ENCODE data around the gene RANGAP1.
"Not testable (repeated sequence)": the region's sequence is repeated elsewhere in the genome, so short reads cannot be mapped to it uniquely, and the experiment has no call there.

Gene RANGAP1

DNA sequence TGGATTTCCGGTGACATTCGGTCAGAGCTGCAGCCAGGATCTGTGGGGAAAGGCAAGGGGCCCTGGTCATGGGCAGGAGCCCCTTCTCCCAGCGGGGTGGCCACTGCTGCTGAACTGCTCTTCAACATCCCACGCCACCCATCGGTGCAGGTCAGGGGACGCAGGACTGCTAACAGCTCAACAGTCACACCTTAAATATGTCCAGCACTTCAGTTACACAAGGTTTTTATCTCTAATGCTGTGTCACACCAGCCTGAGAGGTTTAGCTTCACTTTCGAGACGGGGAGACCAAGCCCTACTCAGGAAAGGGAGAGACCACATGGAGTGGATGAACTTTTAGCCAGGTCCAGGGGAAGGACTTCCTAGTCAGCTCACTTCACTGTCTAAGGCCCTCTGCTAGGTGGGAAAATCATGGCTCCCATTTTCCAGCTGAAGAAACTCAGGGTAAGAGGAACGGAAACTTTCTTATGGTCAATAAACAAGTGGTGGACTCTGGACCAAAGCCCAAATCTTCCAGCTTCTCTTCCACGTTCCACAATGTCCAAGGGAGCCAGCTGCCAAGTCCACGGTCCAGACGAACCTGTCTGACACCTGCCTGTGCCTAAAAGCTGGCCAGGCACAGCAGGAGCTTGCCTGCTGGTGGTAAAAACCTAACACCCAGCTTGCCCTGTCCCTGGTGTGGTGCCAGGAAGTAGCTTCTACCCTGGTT, 24.3 kb downstream of the RANGAP1 start:
- DNase-seq (ENCODE audit: low read depth in 2 of 3, low spot score in 1 of 3): no peak

DNA sequence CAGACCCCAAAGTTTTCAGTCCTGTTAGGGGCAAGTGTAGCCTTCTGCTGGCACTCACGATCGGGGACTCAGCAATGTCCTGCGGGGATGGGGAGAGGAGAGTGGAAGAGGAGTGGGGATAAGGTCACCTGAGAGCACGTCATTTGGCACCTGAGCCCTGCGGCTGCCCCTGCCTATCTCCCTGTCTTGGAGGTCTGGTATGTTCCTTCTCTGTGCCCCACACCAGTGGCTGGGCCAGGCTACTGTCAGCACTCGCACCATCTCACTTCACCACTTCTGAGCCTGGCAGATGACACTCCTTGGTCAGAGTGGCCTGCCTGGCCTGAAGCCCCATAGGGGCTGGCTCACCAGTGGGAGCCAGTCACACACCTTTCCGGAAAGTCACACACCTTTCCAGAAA, 25.1 kb downstream of the RANGAP1 start:
- no peak for DNase-seq (ENCODE audit: low read depth in 2 of 3, low spot score in 1 of 3)

DNA sequence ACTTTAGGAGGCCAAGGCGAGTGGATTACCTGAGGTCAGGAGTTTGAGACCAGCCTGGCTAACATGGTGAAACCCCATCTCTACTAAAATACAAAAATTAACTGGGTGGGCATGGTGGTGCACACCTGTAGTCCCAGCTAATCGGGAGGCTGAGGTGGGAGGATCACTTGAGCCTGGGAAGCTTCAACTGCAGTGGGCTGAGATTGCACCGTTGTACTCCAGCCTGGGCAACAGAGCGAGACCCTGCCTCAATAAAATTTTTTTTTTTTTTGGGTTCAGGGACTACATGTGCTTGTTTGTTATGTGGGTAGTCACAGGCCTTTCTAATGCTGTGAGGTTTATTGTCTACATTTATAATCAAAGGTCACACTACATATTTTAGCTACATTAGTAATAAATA, 26.2 kb downstream of the RANGAP1 start:
- DNase-seq (ENCODE audit: low read depth in 2 of 3, low spot score in 1 of 3): not testable (repeated sequence)

DNA sequence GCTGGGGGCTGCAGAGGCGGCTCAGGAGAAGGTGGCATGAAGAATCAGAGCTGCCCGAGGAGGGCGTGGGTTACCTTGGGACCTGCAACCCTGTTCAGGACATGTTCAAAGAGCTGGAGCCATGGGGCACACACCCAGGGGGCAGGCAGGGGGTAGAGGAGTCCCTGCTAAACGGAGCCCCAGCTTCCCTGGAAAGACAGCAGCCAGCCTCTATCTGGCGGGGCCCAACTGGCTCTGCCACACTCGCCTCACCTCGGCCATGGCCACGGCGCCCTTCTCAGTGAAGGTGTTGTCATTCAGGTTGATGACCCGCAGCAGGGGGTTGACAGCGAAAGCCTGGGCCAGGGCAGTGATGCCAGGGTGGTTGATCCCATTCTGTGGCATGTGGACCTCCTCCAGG, 28.3 kb downstream of the RANGAP1 start:
- no peak for DNase-seq (ENCODE audit: low read depth in 2 of 3, low spot score in 1 of 3)

DNA sequence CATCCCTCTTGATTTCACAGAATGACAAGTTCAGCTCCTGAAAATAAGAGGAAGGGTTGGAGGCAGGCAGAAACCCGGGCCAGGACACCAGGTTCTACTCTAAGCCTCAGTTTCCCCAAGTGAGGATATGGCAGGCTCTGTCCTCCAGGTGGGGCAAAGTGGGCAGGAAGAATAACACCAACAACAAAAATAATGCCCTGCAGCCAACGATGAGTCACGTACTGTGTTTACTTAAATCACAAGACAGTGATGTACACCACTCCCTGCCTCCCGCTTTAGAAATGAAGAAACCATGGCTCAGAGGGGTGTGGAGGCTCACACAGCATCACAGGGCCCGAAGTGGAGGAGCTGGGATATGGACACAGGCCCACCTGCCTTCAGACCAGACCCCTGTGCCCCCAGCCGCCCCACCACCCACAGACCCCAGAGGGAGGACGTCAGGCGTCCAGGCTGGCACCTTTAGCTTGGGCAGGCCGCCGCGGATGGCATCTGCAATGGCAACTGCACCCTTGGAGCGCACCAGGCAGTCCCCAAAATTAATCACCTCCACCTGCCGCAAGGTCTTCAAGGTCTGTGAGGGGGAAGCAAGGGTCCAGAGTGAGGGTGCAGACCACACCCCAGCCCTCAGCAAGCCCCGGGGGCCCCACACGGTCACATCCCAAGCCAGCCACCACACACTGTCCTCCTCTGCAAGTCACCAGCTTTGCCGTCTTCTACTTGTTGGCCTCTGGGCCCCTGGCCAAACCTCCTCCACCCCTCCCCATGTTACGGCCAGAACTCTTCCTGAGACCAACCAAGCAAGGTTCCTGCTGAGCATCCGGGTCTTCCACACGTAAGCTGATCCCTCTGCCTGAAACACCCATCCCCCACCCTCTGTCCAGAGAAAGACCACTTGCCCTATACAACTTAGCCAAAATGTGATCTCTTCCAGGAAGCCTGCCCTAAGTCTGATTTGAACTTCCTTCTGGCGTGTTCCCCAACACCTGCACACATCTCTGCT, 29.4 kb downstream of the RANGAP1 start:
- DNase-seq (ENCODE audit: low read depth in 2 of 3, low spot score in 1 of 3): no peak

DNA sequence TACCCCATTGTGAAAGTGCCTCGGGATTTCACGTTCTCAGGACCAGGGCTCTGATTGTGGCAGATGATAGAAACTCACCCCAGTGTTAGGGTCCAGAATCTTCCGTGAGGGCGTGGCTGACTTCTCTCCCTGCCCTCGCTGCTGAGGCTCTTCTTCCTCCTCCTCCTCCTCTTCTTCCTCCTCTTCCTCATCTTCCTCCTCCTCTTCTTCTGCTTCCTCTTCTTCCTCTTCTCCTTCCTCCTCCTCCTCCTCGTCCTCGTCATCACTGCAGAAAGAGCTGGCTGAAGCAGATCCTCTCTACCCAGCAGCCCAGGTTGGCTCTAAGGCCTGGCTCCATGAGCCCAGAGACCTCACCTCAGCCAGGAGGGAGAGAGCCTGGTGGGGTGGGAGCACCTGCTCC, 31.8 kb downstream of the RANGAP1 start:
- no peak for DNase-seq (ENCODE audit: low read depth in 2 of 3, low spot score in 1 of 3)

DNA sequence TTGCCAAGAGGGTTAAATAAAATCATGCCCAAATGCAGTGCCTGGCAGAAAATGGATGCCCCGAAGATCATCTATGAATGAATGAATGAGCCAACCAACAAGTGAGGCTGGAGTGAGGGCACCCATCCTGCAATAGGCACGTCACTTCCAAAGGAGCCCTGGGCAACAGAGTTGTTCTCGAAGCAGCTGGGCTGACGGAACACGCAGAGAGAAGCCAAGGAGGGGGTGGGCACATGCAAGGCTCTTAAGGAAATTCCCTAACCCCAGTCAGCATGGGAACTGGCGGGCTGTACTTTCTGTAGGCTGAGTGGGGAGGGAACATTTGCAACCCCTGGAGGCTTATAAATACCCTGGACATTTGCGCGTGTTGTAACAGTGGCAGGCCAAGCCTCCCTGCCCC, 33.6 kb downstream of the RANGAP1 start:
- no peak for DNase-seq (ENCODE audit: low read depth in 2 of 3, low spot score in 1 of 3)

DNA sequence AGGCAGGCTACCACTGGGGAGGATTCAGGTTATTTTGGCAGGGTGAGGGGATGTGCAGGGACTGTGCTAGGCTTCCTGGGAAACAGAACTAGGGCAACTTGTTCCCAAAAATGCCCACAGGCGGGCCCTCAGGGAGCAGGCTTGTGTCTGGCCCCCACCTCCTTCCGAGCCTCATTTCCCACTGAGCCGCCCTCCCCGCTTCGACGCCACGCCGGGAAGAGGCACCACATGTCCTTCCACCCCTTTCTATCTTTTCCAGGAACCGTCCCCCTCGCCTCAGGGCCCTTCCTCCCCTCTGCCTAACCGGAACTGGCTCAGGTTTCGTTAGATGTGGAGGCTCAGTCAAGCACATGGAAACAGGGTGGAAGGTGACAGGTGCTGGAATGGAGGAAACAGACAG, 35.9 kb downstream of the RANGAP1 start:
- no peak for DNase-seq (ENCODE audit: low read depth in 2 of 3, low spot score in 1 of 3)

DNA sequence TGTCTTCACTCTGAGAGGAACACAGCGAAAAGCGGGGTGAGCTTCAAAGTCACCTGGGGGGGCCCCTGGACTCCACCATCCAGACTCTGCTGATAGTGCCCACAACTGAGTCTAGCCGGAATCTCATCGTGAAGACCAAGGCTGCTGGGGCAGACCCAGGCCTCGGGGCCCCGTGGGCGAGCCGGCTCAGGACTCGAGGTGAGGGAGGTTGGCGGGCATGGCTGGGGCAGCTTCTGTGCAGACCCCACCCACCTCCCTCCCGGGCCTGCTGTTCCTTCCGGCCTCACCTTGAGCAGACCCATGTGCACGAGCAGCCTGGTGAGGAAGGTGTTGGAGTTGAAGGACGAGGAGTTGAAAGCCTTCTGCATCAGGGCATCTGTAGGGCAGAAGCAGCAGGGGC, 36.5 kb downstream of the RANGAP1 start:
- DNase-seq (ENCODE audit: low read depth in 2 of 3, low spot score in 1 of 3): no peak

DNA sequence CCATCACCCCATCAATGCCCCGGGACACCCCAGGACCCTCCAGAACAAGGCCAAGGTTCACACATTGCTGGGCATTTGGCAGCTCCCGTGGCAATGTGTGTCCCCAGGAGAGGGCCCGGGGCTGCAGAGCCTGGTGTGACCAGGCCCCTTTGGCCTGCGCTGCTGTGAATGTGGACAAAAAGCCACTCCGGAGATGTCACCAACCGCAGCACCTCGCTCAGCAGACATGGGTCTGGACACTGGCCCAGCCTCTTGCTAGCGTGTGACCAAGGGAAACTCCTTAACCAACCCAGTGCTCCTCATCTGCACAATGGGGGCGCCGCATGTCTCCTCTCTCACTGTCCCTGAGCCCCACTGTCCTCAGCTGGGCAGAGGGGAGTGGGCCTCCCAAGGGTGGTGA, 37.2 kb downstream of the RANGAP1 start:
- DNase-seq (ENCODE audit: low read depth in 2 of 3, low spot score in 1 of 3): no peak

DNA sequence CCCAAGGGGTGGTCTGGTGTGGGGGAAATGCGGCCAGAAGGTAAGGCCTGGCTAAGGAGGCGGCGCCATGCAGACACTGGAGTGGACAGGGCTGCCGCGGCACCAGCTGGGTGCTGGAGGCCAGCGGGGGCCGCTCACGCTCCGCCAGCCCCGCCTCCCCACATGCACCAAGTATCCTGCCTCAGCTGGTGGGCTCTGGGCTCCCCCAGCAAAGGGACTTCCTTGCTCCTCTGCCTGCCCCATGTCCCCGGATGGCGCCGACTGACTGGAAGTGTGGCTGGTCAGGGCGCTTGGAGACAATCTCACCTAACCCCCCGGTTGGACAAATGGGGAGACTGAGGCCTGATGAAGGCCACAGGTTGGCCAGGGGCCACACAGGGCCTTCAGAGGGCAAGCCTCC, 37.7 kb downstream of the RANGAP1 start:
- DNase-seq (ENCODE audit: low read depth in 2 of 3, low spot score in 1 of 3): no peak

DNA sequence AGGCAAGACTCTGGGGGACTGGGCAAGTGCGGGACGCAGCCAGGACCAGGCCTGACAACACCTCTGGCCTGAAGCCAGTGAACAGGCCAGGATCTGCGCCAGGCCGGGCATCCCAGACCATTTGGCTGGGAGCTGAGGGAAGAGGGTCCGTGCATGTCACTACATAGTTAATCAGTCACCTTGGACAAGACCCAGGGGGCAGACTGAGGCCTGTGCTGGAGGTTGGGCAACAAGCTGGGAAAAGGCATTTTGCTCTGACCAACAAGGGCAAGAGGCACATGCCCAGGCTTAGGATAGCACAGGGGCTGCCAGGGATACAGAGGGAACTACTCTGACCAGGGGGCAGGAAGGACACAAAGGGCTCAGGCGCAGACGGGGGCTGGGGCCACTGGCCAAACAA, 38.3 kb downstream of the RANGAP1 start:
- DNase-seq (ENCODE audit: low read depth in 2 of 3, low spot score in 1 of 3): no peak

DNA sequence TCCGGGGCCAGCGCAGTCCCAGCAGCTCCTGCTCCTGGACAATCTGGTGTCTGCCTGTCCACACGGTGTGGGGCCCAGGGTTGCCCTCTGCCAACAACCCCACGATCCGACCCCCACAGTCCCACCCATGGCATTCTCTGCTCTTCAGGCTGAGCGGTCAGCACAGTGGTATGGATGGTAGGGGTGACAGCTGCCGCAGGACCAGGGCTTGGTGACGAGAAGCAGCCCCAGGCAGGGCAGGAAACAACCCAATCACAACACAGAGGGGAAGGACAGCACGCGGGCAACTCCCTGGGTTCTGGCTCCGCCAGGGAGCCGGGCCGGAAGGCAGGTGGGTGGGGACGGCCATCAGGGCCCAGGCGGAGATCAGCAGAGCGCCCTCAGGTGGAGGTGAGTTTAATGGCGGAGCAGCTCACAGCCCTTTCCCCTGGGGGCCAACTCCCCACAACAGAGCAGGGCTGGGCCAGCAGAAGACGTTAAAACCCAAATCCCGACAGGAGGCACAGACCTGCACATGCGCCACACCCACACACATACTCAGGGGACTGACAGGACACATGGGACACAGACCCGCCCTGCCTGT, 40.0 kb downstream of the RANGAP1 start:
- DNase-seq (ENCODE audit: low read depth in 2 of 3, low spot score in 1 of 3): no peak

DNA sequence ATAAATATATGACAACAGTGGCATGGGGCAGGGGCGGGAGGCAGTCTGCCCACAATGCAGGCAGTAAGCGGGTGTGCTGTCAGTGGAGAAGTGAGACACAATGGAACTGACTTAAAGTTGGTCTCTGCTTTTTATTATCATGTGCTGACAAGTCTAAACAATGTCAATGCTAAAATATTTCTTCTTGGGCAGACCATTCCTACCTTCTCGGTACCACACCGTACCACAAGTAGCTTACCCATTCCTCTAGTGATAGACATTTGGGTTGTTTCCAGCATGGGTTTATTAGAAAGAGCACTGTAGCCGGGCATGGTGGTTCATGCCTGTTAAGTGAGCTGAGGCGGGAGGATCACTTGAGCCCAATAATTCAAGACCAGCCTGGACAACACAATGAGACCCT, 42.6 kb downstream of the RANGAP1 start:
- no peak for DNase-seq (ENCODE audit: low read depth in 2 of 3, low spot score in 1 of 3)

DNA sequence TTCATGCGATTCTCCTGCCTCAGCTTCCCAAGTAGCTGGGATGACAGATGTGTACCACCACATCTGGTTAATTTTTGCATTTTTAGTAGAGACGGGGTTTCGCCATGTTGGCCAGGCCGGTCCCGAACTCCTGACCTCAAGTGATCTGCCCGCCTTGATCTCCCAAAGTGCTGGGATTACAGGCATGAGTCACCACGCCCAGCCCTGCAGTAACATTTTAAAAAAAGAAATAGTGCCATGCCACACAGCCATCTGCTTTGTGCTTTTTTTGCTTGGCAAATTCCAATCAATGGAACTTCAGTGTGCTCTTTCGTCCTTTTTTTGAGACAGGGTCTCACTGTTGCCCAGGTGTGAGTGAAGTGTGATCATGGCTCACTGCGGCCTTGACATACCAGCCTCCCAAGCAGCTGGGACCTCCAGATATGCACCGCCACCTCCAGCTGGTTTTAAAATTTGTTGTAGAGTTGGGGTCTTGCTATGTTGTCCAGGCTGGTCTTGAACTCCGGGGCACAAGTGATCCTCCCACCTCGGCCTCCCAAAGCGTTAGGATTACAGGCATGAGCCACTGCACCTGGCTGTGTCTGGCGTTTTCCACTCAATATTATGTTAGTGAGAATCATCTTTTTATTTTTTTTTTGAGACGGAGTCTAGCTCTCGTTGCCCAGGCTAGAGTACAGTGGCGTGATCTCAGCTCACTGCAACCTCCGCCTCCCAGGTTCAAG, 43.4 kb downstream of the RANGAP1 start:
- no peak for DNase-seq (ENCODE audit: low read depth in 2 of 3, low spot score in 1 of 3)

DNA sequence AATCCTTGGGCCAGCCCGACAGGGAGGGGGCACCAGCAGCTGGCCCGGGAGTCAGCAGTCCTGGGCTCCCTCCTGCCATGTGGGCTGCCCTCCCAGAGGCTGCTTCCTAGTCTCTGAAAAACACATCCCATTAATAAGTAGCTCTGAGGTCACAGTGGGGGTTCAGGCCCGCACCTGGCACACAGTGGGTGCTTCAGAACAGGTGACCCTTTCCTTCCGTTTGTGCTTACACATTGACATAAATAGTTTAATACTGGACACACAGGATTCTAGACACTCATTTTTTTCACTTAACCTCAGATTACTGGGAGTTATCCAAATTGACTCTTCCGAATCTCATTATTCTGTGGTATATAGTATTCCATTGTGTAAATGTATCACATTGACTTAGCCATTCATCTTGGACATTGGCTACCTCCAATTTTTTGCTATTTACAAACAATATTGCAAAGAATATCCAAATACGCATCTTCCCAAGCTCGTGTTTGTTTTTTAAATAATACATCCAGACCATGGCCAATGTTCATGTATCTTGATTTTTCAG, 44.8 kb downstream of the RANGAP1 start:
- DNase-seq (ENCODE audit: low read depth in 2 of 3, low spot score in 1 of 3): no peak

DNA sequence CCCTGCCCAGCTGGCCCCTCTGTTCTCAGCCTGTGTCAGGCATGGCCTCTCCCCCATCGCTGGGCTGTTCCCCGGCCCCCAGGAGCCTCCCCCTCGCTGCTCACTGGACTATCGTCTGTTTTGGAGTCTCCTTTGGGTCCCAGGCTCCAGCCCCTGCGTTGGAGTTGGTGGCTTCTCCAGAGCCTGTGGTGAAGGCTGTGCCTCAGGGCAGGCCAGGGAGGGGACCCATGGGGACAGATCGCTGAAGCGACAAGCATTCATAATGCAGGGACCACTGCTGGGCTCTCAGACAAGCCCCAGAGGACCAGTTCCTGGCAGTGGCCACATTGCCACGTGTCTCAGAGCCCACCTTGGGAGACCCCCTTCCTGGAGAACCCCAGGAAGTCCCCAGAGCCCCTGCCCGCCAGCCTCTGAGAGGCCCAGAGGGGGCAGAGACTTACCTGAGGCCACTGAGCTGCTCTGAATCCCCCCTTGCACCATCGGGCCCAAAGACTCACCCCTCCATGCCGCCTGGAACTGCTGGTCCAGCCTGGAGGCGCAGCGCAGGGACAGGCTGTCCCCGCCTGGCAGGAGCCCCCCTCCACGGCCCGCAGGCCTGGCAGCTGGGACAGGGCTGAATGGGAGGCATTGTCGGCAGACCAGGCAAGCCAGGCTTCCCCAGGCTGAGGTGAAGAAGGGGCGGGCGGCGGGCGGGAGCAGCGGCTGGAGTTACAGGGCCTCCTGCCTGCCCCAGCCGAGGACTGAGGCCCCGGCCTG, 45.4 kb downstream of the RANGAP1 start, which contains the start of gene CHADL:
Gene CHADL (minus strand): TSS at position 555 of the 756 bp plus-strand sequence. CDS start 50 bp downstream, at position 505.
- DNase-seq (ENCODE audit: low read depth in 2 of 3, low spot score in 1 of 3): no peak

DNA sequence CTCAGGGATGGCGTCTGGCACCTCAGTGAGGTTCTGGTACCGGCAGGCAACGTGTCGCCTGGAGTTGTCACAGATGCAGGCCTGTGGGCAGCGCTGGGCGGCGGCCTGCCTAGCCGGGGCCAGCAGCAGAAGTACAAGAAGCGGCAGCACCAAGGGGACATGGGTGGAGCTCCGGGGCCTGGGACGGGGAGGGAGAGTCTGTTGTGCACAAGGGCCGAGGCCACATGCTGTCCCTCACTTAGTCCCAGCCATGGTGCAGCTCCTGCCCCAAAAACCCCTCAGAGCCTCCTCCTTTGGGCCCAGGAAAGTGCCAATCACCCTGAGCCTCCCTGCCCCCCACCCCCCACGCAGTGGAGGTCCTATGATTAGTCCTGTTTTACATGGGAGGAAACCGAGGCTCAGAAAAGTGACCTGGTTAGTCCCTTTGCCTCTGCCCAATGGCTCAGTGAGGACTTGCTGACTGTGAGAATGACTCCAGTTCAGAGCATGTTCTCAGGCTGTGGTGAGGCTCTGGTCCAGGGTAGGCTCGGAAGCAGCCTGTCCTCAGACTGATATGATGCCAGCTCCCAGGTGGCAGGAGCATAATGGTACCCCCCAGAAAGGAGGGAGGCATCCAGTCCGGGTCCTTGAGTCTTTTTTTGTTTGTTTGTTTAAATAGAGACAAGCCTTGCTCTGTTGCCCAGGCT, 46.4 kb downstream of the RANGAP1 start:
- no peak for DNase-seq (ENCODE audit: low read depth in 2 of 3, low spot score in 1 of 3)

DNA sequence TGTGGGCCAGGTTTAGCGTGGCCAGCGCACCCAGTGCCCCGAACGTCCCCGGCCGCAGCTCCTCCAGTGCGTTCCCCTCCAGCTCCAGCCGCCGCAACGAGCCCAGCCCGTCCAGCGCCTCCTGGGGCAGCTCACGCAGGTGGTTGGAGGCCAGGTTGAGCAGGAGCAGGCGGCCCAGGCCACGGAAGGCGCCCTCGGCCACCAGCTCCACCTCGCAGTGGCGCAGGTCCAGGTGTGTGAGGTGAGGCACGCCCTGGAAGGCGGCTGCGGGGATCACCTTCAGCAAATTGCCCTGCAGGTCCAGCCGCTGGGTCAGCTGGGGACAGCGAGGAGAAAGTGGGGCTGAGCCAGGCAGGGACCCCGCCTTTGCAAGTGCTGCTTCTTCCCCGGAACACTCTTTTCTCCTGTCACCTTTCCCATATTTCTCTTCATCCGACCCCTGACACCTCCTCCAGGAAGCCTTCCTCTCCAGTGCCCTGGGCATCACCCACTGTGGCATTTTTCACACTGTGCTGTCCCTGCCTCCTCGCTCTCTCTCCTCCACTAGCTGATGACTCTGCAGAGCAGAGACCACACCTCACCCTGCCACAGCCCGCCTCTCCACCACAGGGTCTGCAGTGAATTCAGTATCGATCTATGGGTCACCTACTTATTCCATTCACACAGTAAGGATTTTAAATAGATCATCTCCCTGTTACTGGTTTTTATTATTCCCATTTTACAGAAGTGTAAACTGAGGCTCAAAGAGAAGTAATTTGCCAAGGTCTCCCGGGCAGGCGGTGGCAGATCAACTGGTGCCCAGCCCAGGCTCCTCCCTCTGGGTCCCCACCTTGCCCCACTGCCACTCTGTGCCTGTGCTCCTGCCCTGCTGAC, 47.2 kb downstream of the RANGAP1 start:
- DNase-seq (ENCODE audit: low read depth in 2 of 3, low spot score in 1 of 3): no peak

All from stimulated activated CD4-positive, alpha-beta T cell treated with anti-CD3 and anti-CD28 coated beads, Interleukin-12 subunit alpha, Interleukin-12 subunit beta, amount 100 ng/mL, for 48 hours (primary cell).